Skeletal muscle cell (primary cell): ENCODE data around the gene KREMEN2.

Source experiments
- DNase-seq: peaks from one replicate; pipeline ENCODE4 v3.0.0-alpha.2; 2010; ENCODE audit warnings: low read depth
- H3K4me3 ChIP-seq: 2 replicates; pipeline ENCODE4 v1.5.1; 2011; ENCODE audit warnings: low read depth, mild to moderate bottlenecking, control low read depth, low read length, moderate library complexity

The KREMEN2 gene

GRCh38 chr16:3013998-3014690, 50.1 kb downstream of the KREMEN2 start:
- no peak overlapping the region for H3K4me3 ChIP-seq
- no peak for DNase-seq

DNA sequence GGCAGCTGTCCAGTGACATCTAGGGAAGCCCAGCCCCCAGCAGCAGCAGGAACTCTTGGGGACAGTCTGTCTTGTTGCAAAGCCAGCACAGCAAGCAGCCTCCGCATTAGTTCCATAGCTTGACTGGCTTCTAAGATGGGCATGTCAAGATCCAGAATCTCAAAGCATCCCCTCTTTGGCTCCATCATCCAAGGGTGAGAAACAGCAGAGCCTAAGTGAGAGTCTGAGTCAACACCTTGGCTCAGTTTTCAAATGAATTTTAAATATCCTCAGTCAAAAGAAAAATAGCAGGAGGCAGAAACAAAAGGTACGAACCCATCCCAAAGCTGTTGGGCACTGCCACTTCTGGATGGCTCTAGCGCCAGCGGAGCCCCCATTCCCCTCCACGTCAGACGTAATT, 50.9 kb downstream of the KREMEN2 start:
- no peak overlapping the region for H3K4me3 ChIP-seq
- DNase-seq = no peak

DNA sequence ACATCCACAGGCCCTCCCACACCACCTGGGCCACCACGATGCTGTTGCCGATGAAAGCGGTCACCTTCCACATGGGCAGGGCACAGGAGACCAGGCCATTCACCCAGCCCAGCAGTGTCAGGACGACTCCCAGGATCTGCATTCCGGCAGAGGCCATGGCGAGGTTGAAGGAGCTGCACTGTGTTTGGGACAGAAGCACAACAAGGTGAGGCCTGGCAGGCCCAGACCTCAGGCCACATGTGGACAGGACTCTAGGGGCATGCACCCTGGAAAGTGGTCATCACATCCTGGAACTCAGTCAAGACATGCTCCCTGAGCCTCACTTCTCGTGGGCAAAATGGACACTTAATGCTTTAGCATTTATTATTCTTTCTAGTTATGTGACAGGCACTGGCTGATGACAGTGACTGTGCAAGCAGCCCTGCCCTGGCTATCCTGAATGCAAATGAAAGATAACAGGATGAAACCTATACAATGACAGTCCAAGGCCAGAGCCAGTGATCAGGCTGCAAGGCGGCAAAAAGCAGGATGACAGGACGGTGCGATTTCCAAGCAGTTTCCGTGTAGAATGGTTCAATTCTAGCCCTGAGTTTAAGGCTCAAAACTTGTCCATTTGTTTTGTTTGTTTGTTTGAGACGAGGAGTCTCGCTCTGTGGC, 51.9 kb downstream of the KREMEN2 start:
- H3K4me3 ChIP-seq = no peak overlapping the region
- no peak for DNase-seq

GRCh38 chr16:3017344-3017743, 53.3 kb downstream of the KREMEN2 start:
- no peak for DNase-seq
- H3K4me3 ChIP-seq = no peak overlapping the region
